Measurements from ENCODE around the gene PITPNC1.

PITPNC1 gene

GRCh38 chr17:67542219-67543114, 165.4 kb downstream of the PITPNC1 start:
- H3K4me3 ChIP-seq (ENCODE audit: low read depth, low read length) = no peak overlapping the region
- TF ChIP-seq CTCF (IDR thresholded peaks at IDR 0.05; ENCODE audit: low read depth, low read length) = no peak

- H3K4me3 ChIP-seq (ENCODE audit: low read depth, low read length) = no peak overlapping the region
- TF ChIP-seq CTCF (IDR thresholded peaks at IDR 0.05; ENCODE audit: low read depth, low read length) = no peak
Measured at GRCh38 chr17:67544364-67544955, 167.4 kb downstream of the PITPNC1 start.

- TF ChIP-seq CTCF (IDR thresholded peaks at IDR 0.05; ENCODE audit: low read depth, low read length) = no peak
- no peak overlapping the region for H3K4me3 ChIP-seq (ENCODE audit: low read depth, low read length)
Measured at GRCh38 chr17:67546578-67547527, 169.8 kb downstream of the PITPNC1 start.

GRCh38 chr17:67548693-67549092, 171.6 kb downstream of the PITPNC1 start:
- H3K4me3 ChIP-seq (ENCODE audit: low read depth, low read length) = no peak overlapping the region
- no peak for TF ChIP-seq CTCF (IDR thresholded peaks at IDR 0.05; ENCODE audit: low read depth, low read length)

GRCh38 chr17:67549820-67550219, 172.7 kb downstream of the PITPNC1 start:
- TF ChIP-seq CTCF (IDR thresholded peaks at IDR 0.05; ENCODE audit: low read depth, low read length) = no peak
- no peak overlapping the region for H3K4me3 ChIP-seq (ENCODE audit: low read depth, low read length)

GRCh38 chr17:67554634-67555033, 177.6 kb downstream of the PITPNC1 start:
- no peak overlapping the region for H3K4me3 ChIP-seq (ENCODE audit: low read depth, low read length)
- TF ChIP-seq CTCF (IDR thresholded peaks at IDR 0.05; ENCODE audit: low read depth, low read length) = no peak

Data from WI38 (cell line).